Activated naive CD8-positive, alpha-beta T cell (primary cell): Measurements from ENCODE around the gene PDCD11.
"Not testable (repeated sequence)": the region's sequence is repeated elsewhere in the genome, so short reads cannot be mapped to it uniquely, and the experiment has no call there.

Experiments used
- H3K27ac Mint-ChIP-seq: one replicate; pipeline ENCODE4 v1.8.0; 2021; ENCODE audit warnings: mixed read lengths
- H3K27me3 Mint-ChIP-seq: one replicate; pipeline ENCODE4 v1.8.0; 2021; ENCODE audit warnings: mixed read lengths
- H3K36me3 Mint-ChIP-seq: one replicate; pipeline ENCODE4 v1.8.0; 2021; ENCODE audit warnings: mixed read lengths
- H3K4me1 Mint-ChIP-seq: one replicate; pipeline ENCODE4 v1.8.0; 2021; ENCODE audit warnings: low read depth, mixed read lengths
- H3K4me3 Mint-ChIP-seq: one replicate; pipeline ENCODE4 v1.8.0; 2021; ENCODE audit warnings: mild to moderate bottlenecking, mixed read lengths
- H3K9me3 Mint-ChIP-seq: one replicate; pipeline ENCODE4 v1.8.0; 2021; ENCODE audit warnings: low read depth, mixed read lengths

PDCD11 gene

GRCh38 chr10:103395754-103396066 lies 716 bp upstream of the PDCD11 start:
- Mint-ChIP-seq H3K36me3 (peaks cover 11% of the 10 kb centered on the region), H3K27ac (peak overlapping the region; percentile 95), H3K27me3 (no peaks in the 10 kb centered on the region), H3K9me3 (no peaks in the 10 kb centered on the region), H3K4me3 (peak overlapping the region; percentile 99), H3K4me1 (peaks cover 56% of the 10 kb centered on the region)

GRCh38 chr10:103396789-103397087 lies 312 bp downstream of the PDCD11 start:
- Mint-ChIP-seq H3K4me1 (peaks cover 56% of the 10 kb centered on the region), H3K27ac (peak overlapping the region; percentile 95), H3K36me3 (peaks cover 11% of the 10 kb centered on the region), H3K4me3 (peak overlapping the region; percentile 99), H3K27me3 (no peaks in the 10 kb centered on the region), H3K9me3 (no peaks in the 10 kb centered on the region)

- Mint-ChIP-seq H3K4me1 (peaks cover 56% of the 10 kb centered on the region), H3K4me3 (peak overlapping the region; percentile 99), H3K36me3 (peaks cover 11% of the 10 kb centered on the region), H3K27me3 (no peaks in the 10 kb centered on the region), H3K9me3 (no peaks in the 10 kb centered on the region), H3K27ac (peak overlapping the region; percentile 95)
Observed at GRCh38 chr10:103397191-103397825, 882 bp downstream of the PDCD11 start.

- H3K9me3 Mint-ChIP-seq: no peaks in the 10 kb centered on the region
- H3K27me3 Mint-ChIP-seq: no peaks in the 10 kb centered on the region
- H3K36me3 Mint-ChIP-seq: peaks cover 25% of the 10 kb centered on the region
- no peak overlapping the region for H3K27ac Mint-ChIP-seq
- no peak overlapping the region for H3K4me3 Mint-ChIP-seq
- no peaks in the 10 kb centered on the region for H3K4me1 Mint-ChIP-seq
Observed at GRCh38 chr10:103413564-103413963, 17.1 kb downstream of the PDCD11 start.

- Mint-ChIP-seq H3K27ac (no peak overlapping the region), H3K4me1 (no peaks in the 10 kb centered on the region), H3K36me3 (peaks cover 25% of the 10 kb centered on the region), H3K27me3 (no peaks in the 10 kb centered on the region), H3K4me3 (no peak overlapping the region), H3K9me3 (no peaks in the 10 kb centered on the region)
Observed at GRCh38 chr10:103415581-103415980, 19.2 kb downstream of the PDCD11 start.

GRCh38 chr10:103416436-103417147 lies 20.2 kb downstream of the PDCD11 start:
- no peaks in the 10 kb centered on the region for H3K27me3 Mint-ChIP-seq
- no peak overlapping the region for H3K4me3 Mint-ChIP-seq
- H3K9me3 Mint-ChIP-seq: no peaks in the 10 kb centered on the region
- H3K36me3 Mint-ChIP-seq: peaks cover 27% of the 10 kb centered on the region
- H3K4me1 Mint-ChIP-seq: no peaks in the 10 kb centered on the region
- no peak overlapping the region for H3K27ac Mint-ChIP-seq

- H3K27ac Mint-ChIP-seq, H3K4me3 Mint-ChIP-seq, H3K4me1 Mint-ChIP-seq, H3K9me3 Mint-ChIP-seq, H3K27me3 Mint-ChIP-seq: not testable (repeated sequence)
- peaks cover 27% of the 10 kb centered on the region for H3K36me3 Mint-ChIP-seq
Observed at GRCh38 chr10:103417148-103417469, 20.7 kb downstream of the PDCD11 start.

- Mint-ChIP-seq H3K36me3 (peaks cover 27% of the 10 kb centered on the region), H3K27ac (no peak overlapping the region), H3K9me3 (no peaks in the 10 kb centered on the region), H3K4me1 (no peaks in the 10 kb centered on the region), H3K4me3 (no peak overlapping the region), H3K27me3 (no peaks in the 10 kb centered on the region)
Observed at GRCh38 chr10:103417601-103418000, 21.2 kb downstream of the PDCD11 start.

GRCh38 chr10:103419101-103419500 lies 22.7 kb downstream of the PDCD11 start:
- H3K36me3 Mint-ChIP-seq: peaks cover 30% of the 10 kb centered on the region

GRCh38 chr10:103423748-103424147 lies 27.3 kb downstream of the PDCD11 start:
- Mint-ChIP-seq H3K4me1 (peaks cover 17% of the 10 kb centered on the region), H3K27me3 (no peaks in the 10 kb centered on the region), H3K27ac (no peak overlapping the region), H3K9me3 (no peaks in the 10 kb centered on the region), H3K36me3 (peaks cover 26% of the 10 kb centered on the region), H3K4me3 (no peak overlapping the region)

More at GRCh38 chr10:103419101-103419500, 22.7 kb downstream of the PDCD11 start:
- Mint-ChIP-seq H3K4me1 (no peaks in the 10 kb centered on the region), H3K27me3 (no peaks in the 10 kb centered on the region), H3K9me3 (no peaks in the 10 kb centered on the region), H3K4me3 (no peak overlapping the region), H3K27ac (no peak overlapping the region)

- no peaks in the 10 kb centered on the region for H3K9me3 Mint-ChIP-seq
- peaks cover 30% of the 10 kb centered on the region for H3K36me3 Mint-ChIP-seq
- peaks cover 40% of the 10 kb centered on the region for H3K4me1 Mint-ChIP-seq
- H3K27ac Mint-ChIP-seq: no peak overlapping the region
- H3K4me3 Mint-ChIP-seq: no peak overlapping the region
- no peaks in the 10 kb centered on the region for H3K27me3 Mint-ChIP-seq
Observed at GRCh38 chr10:103427866-103428265, 31.4 kb downstream of the PDCD11 start.

GRCh38 chr10:103428989-103429643 lies 32.7 kb downstream of the PDCD11 start:
- Mint-ChIP-seq H3K4me3 (peak overlapping the region; percentile 58), H3K4me1 (peaks cover 41% of the 10 kb centered on the region), H3K36me3 (peaks cover 30% of the 10 kb centered on the region)

GRCh38 chr10:103429647-103430046 lies 33.2 kb downstream of the PDCD11 start:
- Mint-ChIP-seq H3K4me3 (no peak overlapping the region), H3K4me1 (peaks cover 41% of the 10 kb centered on the region), H3K9me3 (no peaks in the 10 kb centered on the region), H3K27me3 (no peaks in the 10 kb centered on the region), H3K36me3 (peaks cover 27% of the 10 kb centered on the region), H3K27ac (peak overlapping the region; percentile 70)

More at GRCh38 chr10:103428989-103429643, 32.7 kb downstream of the PDCD11 start:
- Mint-ChIP-seq H3K9me3 (no peaks in the 10 kb centered on the region), H3K27ac (peak overlapping the region; percentile 68), H3K27me3 (no peaks in the 10 kb centered on the region)

- peaks cover 24% of the 10 kb centered on the region for H3K36me3 Mint-ChIP-seq
- peaks cover 41% of the 10 kb centered on the region for H3K4me1 Mint-ChIP-seq
- H3K27ac Mint-ChIP-seq: no peak overlapping the region
Observed at GRCh38 chr10:103431902-103432301, 35.5 kb downstream of the PDCD11 start.

GRCh38 chr10:103433858-103434257 lies 37.4 kb downstream of the PDCD11 start:
- Mint-ChIP-seq H3K27ac (no peak overlapping the region), H3K4me1 (peaks cover 22% of the 10 kb centered on the region), H3K36me3 (peaks cover 15% of the 10 kb centered on the region), H3K27me3 (no peaks in the 10 kb centered on the region), H3K9me3 (no peaks in the 10 kb centered on the region), H3K4me3 (no peak overlapping the region)

More at GRCh38 chr10:103431902-103432301, 35.5 kb downstream of the PDCD11 start:
- no peak overlapping the region for H3K4me3 Mint-ChIP-seq
- no peaks in the 10 kb centered on the region for H3K27me3 Mint-ChIP-seq
- no peaks in the 10 kb centered on the region for H3K9me3 Mint-ChIP-seq
